Esophagus squamous epithelium (tissue), 5 donors: ENCODE data around the gene TSPO2. TPM values are rescaled to one million over a fixed set of nuclear protein-coding genes. Genes with fewer than 3 reads are reported as not detected.

ENCODE experiments used
- DNase-seq: peaks from one replicate; lab custom pipeline; 2025; lab: John Stamatoyannopoulos, UW
- H3K27ac ChIP-seq, 4 donors: fragments of 200-600 bp; sonication (generic); one replicate each; pipeline ENCODE4 v1.5.1; 2016 to 2019; ENCODE audit warnings: mild to moderate bottlenecking in 1 of 4
- H3K27me3 ChIP-seq, 4 donors: fragments of 200-600 bp; sonication (generic); 1 replicate in 3 of 4; 2 replicates in 1 of 4; pipeline versions ENCODE4 v1.5.1 to v1.6.0; 2017 to 2021; ENCODE audit warnings: antibody characterized with exemption in 1 of 4
- H3K36me3 ChIP-seq, 3 donors: fragments of 200-600 bp; sonication (generic); one replicate each; pipeline ENCODE4 v1.5.1; 2016 to 2019
- H3K4me1 ChIP-seq, 3 donors: fragments of 200-600 bp; sonication (generic); one replicate each; pipeline ENCODE4 v1.5.1; 2017 to 2019
- H3K4me3 ChIP-seq, 4 donors: fragments of 200-600 bp; sonication (generic); 1 replicate in 3 of 4; 2 replicates in 1 of 4; pipeline ENCODE4 v1.5.1; 2016 to 2019; ENCODE audit warnings: mild to moderate bottlenecking in 2 of 4, moderate library complexity in 1 of 4
- H3K9me3 ChIP-seq, 3 donors: fragments of 200-600 bp; sonication (generic); one replicate each; pipeline ENCODE4 v1.5.1; 2016 to 2019
- POLR2A ChIP-seq, 4 donors: fragments of 450-650 bp; IDR thresholded peaks; one replicate each; pipeline ENCODE4 v1.6.1; 2017; ENCODE audit warnings: antibody characterized with exemption in 4 of 4, mild to moderate bottlenecking in 4 of 4, moderate library complexity in 3 of 4
- WGBS, 2 donors: methylation state at CpG; one replicate each; pipeline ENCODE4 v1.1.5; 2018; 5-methylcytosine and 5-hydroxymethylcytosine counted together
- intact Hi-C: fragments of 100-400 bp; cut with DNase I; formaldehyde crosslinking; loops from one replicate; pipeline ENCODE4 v1.15.0; 2022
- total RNA-seq, 4 donors: library from RNA; depleted of rRNA; stranded (reverse); fragments of >200 nt; gene quantifications; one replicate each; pipeline ENCODE4 v1.1.0, GENCODE V29; 2016
- TF ChIP-seq, protein P1 (sequence below), 6 experiments: fragments of 450-650 bp in 4 of 6; fragments of 200-600 bp in 2 of 6; sonication (generic) in 2 of 6; IDR thresholded peaks; one replicate each; pipeline ENCODE4 v1.5.1; 2016 to 2019; ENCODE audit warnings: antibody characterized with exemption in 6 of 6, mild to moderate bottlenecking in 4 of 6, moderate library complexity in 4 of 6
- donor health status: DM: yes; HTN: yes; CAD: no.

Gene TSPO2
- total RNA-seq, 4 donors from 2014 or later: not detected

DNA sequence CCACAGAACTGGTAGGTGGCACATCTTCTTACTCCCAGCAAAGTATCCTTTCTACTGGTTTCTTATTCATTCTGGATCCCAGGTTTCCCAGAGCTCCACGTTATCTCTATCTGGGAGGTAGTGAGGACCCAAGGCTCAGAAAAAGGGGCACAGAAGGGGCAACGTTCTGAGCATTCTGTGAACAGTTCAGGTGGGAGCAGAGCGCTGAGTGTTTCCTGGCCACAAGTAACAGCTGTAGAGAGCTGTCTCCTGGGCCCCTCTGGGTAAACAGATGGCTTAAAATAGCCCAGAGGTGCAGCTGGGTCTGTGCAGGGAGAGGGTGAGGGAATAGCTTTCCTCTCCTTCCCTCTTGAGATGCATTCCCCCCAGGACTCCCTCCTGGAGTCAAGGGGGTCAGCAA is 12.9 kb downstream of the TSPO2 start:
- no peak overlapping the region for H3K4me3 ChIP-seq
- intact Hi-C loops: no loop called here
- H3K27ac ChIP-seq: no peak overlapping the region
- H3K36me3 ChIP-seq: peaks cover 0 to 5% (median 0%) of the 10 kb centered on the region in 3 donors
- TF ChIP-seq POLR2A (IDR thresholded peaks at IDR 0.05): no peak
- H3K4me1 ChIP-seq: peaks cover 0 to 29% (median 22%) of the 10 kb centered on the region in 3 donors
- H3K27me3 ChIP-seq: no peaks in the 10 kb centered on the region
- no peaks in the 10 kb centered on the region for H3K9me3 ChIP-seq
- no peak for DNase-seq
- 50 to 57% methylated on average over 2 to 3 of the region's 3 CpGs for WGBS, 2 donors

DNA sequence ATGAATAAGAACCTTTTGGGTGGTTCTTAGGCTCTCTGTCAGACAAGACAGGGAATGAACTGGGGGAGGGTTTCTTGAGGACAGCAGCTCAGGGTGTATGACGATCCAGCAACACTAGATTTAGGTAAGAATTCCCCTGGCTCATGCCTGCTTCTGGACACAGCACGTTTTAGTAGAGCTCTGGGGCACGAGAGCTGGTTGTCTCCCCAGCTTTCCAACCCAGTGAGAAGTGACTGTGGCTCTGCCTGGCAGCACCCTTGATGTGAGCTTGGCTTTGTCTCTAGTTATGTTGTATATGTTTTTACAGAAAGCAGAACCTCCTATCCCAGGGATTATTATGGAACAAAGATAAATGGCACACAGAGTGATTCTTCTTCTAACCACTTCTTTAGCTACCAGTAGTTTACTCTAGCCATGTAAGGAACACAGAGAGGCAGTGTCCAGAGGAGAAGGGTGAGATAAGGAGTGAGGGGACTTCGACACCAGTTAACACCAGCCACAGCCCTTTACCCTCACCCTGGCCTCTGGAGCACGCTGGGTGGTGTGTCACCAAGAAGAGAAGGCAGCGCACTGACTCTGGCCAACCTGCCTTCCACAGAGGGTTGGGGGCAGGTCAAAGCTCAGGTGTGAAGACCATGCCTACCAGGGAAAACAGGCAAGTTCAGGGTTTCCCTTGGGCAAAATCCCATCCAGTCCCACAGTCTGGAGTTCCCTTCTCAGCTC is 14.7 kb downstream of the TSPO2 start:
- no peak for TF ChIP-seq POLR2A (IDR thresholded peaks at IDR 0.05)
- TF ChIP-seq, protein P1, sequence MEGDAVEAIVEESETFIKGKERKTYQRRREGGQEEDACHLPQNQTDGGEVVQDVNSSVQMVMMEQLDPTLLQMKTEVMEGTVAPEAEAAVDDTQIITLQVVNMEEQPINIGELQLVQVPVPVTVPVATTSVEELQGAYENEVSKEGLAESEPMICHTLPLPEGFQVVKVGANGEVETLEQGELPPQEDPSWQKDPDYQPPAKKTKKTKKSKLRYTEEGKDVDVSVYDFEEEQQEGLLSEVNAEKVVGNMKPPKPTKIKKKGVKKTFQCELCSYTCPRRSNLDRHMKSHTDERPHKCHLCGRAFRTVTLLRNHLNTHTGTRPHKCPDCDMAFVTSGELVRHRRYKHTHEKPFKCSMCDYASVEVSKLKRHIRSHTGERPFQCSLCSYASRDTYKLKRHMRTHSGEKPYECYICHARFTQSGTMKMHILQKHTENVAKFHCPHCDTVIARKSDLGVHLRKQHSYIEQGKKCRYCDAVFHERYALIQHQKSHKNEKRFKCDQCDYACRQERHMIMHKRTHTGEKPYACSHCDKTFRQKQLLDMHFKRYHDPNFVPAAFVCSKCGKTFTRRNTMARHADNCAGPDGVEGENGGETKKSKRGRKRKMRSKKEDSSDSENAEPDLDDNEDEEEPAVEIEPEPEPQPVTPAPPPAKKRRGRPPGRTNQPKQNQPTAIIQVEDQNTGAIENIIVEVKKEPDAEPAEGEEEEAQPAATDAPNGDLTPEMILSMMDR (IDR thresholded peaks at IDR 0.05): no peak
- Histone ChIP-seq H3K36me3 (peaks cover 0 to 14% (median 3%) of the 10 kb centered on the region in 3 donors), H3K27me3 (no peaks in the 10 kb centered on the region), H3K4me3 (no peak overlapping the region), H3K27ac (no peak overlapping the region), H3K4me1 (peaks cover 0 to 44% (median 22%) of the 10 kb centered on the region in 3 donors), H3K9me3 (no peaks in the 10 kb centered on the region)
- no peak for DNase-seq
- intact Hi-C loops: no loop called here
- 67 to 68% methylated on average over 4 to 5 of the region's 6 CpGs for WGBS, 2 donors

DNA sequence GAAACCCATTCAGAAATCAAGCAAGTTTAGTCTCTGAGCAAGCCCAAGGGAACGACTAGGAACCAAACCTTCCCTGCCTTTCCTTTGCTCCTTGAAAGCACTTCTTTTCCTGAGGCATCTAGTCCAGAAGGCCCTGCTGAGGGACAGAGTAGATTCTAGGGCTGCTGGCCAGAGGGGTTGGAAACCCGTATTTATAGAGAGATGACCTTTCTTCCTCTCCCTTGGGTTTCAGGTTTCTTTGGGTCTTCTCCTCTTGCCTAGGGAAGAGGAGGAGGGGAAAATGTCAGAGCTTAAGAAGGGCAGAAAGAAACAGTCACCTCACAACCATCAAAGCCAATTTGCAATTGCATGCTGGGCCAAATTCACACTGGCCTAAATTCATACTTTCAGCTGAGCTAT is 16.5 kb downstream of the TSPO2 start:
- Histone ChIP-seq H3K27me3 (no peaks in the 10 kb centered on the region), H3K4me1 (peaks cover 0 to 28% (median 13%) of the 10 kb centered on the region in 3 donors)
- WGBS, 2 donors: 69 to 78% methylated on average over 2 of the region's 2 CpGs

DNA sequence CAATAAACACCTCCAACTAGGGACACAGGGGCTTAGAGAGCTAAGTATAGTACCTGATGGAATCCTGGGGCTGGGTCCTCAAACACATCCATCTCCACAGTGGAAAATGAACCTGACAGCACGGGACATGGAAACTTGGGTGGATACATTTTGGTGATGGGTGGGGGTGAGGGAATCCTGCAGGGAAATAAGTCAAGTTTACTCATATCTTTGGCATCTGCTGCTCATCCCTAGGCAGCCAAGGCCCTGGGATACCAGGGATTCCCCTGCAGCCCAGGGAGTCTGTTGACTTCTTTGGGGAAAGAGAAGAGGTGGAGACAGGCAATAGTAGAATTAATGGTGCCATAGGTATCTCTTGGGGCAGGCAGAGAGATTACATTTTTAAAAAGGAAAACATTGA is 17.3 kb downstream of the TSPO2 start:
- peaks cover 0 to 32% (median 3%) of the 10 kb centered on the region in 3 donors for H3K36me3 ChIP-seq
- TF ChIP-seq, protein P1 (IDR thresholded peaks at IDR 0.05): no peak
- TF ChIP-seq POLR2A (IDR thresholded peaks at IDR 0.05): no peak
- 41 to 44% methylated on average over 1 of the region's 1 CpG for whole genome bisulfite sequencing, 2 donors
- no peak overlapping the region for H3K4me3 ChIP-seq
- H3K4me1 ChIP-seq: peaks cover under 1 to 28% (median 13%) of the 10 kb centered on the region in 3 donors
- H3K27me3 ChIP-seq: no peaks in the 10 kb centered on the region
- no peak overlapping the region for H3K27ac ChIP-seq
- no peak for DNase-seq
- no peaks in the 10 kb centered on the region for H3K9me3 ChIP-seq
- intact Hi-C loops: no loop called here

More for the DNA sequence above, 16.5 kb downstream of the TSPO2 start:
- Histone ChIP-seq H3K27ac (no peak overlapping the region), H3K4me3 (no peak overlapping the region), H3K36me3 (peaks cover 0 to 25% (median 3%) of the 10 kb centered on the region in 3 donors), H3K9me3 (no peaks in the 10 kb centered on the region)
- DNase-seq: no peak
- intact Hi-C loops: no loop called here
- TF ChIP-seq, protein P1 (IDR thresholded peaks at IDR 0.05): no peak
- TF ChIP-seq POLR2A (IDR thresholded peaks at IDR 0.05): no peak

DNA sequence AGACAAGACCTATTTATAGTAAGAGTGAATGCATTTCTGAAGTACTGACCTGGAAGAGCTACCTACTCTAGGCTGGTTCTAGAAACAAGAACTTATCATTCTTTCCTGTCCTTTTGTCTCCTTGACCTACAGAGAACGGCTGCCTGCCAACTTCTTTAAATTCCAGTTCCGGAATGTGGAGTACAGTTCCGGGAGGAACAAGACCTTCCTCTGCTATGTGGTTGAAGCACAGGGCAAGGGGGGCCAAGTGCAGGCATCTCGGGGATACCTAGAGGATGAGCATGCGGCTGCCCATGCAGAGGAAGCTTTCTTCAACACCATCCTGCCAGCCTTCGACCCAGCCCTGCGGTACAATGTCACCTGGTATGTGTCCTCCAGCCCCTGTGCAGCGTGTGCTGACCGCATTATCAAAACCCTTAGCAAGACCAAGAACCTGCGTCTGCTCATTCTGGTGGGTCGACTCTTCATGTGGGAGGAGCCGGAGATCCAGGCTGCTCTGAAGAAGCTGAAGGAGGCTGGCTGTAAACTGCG is 19.0 kb downstream of the TSPO2 start:
- Histone ChIP-seq H3K36me3 (peaks cover 0 to 47% (median 3%) of the 10 kb centered on the region in 3 donors), H3K4me1 (peaks cover 4 to 28% (median 13%) of the 10 kb centered on the region in 3 donors), H3K4me3 (no peak overlapping the region), H3K9me3 (no peaks in the 10 kb centered on the region), H3K27ac (no peak overlapping the region), H3K27me3 (no peaks in the 10 kb centered on the region)
- intact Hi-C loops: no loop called here
- 59 to 89% methylated on average over 5 to 10 of the region's 13 CpGs for WGBS, 2 donors
- DNase-seq: no peak
- no peak for TF ChIP-seq POLR2A (IDR thresholded peaks at IDR 0.05)
- TF ChIP-seq, protein P1 (IDR thresholded peaks at IDR 0.05): no peak
